GM12873 (cell line): ENCODE data around the gene CD163L1.

Experiments
- TF ChIP-seq, protein P1 (sequence below): IDR thresholded peaks from 2 replicates; pipeline ENCODE4 v1.5.1; 2012; ENCODE audit warnings: low read depth, mild to moderate bottlenecking, moderate library complexity, low read length, control low read depth; ENCODE audit not compliant: insufficient read depth; ENCODE audit errors: missing control alignments

The CD163L1 gene

GRCh38 chr12:7460375-7461259, 16.7 kb upstream of the CD163L1 start:
- TF ChIP-seq, protein P1, sequence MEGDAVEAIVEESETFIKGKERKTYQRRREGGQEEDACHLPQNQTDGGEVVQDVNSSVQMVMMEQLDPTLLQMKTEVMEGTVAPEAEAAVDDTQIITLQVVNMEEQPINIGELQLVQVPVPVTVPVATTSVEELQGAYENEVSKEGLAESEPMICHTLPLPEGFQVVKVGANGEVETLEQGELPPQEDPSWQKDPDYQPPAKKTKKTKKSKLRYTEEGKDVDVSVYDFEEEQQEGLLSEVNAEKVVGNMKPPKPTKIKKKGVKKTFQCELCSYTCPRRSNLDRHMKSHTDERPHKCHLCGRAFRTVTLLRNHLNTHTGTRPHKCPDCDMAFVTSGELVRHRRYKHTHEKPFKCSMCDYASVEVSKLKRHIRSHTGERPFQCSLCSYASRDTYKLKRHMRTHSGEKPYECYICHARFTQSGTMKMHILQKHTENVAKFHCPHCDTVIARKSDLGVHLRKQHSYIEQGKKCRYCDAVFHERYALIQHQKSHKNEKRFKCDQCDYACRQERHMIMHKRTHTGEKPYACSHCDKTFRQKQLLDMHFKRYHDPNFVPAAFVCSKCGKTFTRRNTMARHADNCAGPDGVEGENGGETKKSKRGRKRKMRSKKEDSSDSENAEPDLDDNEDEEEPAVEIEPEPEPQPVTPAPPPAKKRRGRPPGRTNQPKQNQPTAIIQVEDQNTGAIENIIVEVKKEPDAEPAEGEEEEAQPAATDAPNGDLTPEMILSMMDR = peak; percentile 88

DNA sequence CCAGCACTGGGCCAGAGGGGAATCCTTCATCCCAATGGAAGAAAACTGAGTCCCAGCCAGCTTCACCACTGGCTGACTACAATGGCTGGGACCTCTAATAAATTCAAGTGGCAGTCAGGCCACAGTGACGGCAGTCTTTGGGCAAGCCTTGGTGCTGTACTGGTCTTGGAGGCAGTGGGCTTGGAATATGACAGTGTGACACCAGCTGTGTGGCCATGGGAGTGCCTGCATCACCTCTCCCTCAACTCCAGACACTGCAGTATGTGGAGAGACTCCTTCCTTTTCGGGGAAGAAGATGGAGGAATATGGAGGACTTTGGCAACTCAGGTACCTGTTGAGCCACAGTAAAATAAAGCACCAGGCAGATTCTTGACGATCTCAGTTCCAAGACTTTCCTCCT, 16.0 kb upstream of the CD163L1 start:
- TF ChIP-seq, protein P1 = no peak

GRCh38 chr12:7451756-7452155, 7.8 kb upstream of the CD163L1 start:
- TF ChIP-seq, protein P1 = no peak

DNA sequence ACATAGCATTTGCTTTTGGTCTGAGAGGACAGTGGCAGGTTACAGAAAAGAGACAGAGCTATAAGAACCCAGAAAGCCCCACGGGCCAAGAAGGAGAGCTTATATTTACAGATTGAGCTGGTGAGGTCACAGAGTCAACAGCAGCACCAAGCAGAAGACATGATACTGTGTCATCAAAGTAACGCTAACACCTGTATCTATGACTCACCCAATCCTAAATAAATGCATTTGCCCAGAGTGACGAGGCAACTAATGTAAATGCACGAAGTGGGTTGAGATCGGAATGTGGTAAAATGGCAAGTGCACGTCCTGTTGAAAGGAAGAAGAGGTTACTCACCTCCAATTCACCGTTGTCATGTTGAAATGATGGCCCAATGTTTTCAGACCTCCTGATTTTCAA, 6.7 kb upstream of the CD163L1 start:
- TF ChIP-seq, protein P1 = no peak

- TF ChIP-seq, protein P1 = no peak
Measured at GRCh38 chr12:7448099-7448498, 4.1 kb upstream of the CD163L1 start.

- TF ChIP-seq, protein P1 = no peak
Measured at GRCh38 chr12:7444537-7444936, 584 bp upstream of the CD163L1 start.

GRCh38 chr12:7441216-7441615, 2.7 kb downstream of the CD163L1 start:
- TF ChIP-seq, protein P1 = no peak
